Smooth muscle cell (in vitro differentiated cells): ENCODE data around the gene MAML2. TPM values are rescaled to one million over a fixed set of nuclear protein-coding genes. Genes with fewer than 3 reads are reported as not detected.

Experiments
- DNase-seq: peaks from one replicate; lab custom pipeline; 2025; ENCODE audit not compliant: unreplicated experiment; lab: John Stamatoyannopoulos, UW
- H2AFZ ChIP-seq: fragments of 200-600 bp; sonication (generic); 2 replicates; pipeline ENCODE4 v1.6.0; 2016; ENCODE audit warnings: antibody characterized with exemption, low read depth, mild to moderate bottlenecking
- H3F3A ChIP-seq: fragments of 200-600 bp; sonication (generic); 2 replicates; pipeline ENCODE4 v1.6.0; 2017; ENCODE audit warnings: antibody characterized with exemption, low read depth
- H3K27ac ChIP-seq: fragments of 200-600 bp; sonication (generic); 2 replicates; pipeline ENCODE4 v1.5.1; 2016; ENCODE audit warnings: low read depth, mild to moderate bottlenecking
- H3K27me3 ChIP-seq: fragments of 200-600 bp; sonication (generic); 2 replicates; pipeline ENCODE4 v1.6.1; 2016; ENCODE audit warnings: low read depth, mild to moderate bottlenecking
- H3K36me3 ChIP-seq: fragments of 200-600 bp; sonication (generic); 2 replicates; pipeline ENCODE4 v1.5.1; 2016; ENCODE audit warnings: low read depth
- H3K4me1 ChIP-seq: fragments of 200-600 bp; sonication (generic); 2 replicates; pipeline ENCODE4 v1.5.1; 2016; ENCODE audit warnings: low read depth
- H3K4me2 ChIP-seq: fragments of 200-600 bp; sonication (generic); 2 replicates; pipeline ENCODE4 v1.6.0; 2016; ENCODE audit warnings: mild to moderate bottlenecking
- H3K4me3 ChIP-seq: fragments of 200-600 bp; sonication (generic); 2 replicates; pipeline ENCODE4 v1.5.1; 2016; ENCODE audit warnings: mild to moderate bottlenecking
- H3K79me2 ChIP-seq: fragments of 200-600 bp; sonication (generic); 2 replicates; pipeline ENCODE4 v1.6.0; 2016; ENCODE audit warnings: low read depth, mild to moderate bottlenecking
- H3K9ac ChIP-seq: fragments of 200-600 bp; sonication (generic); 2 replicates; pipeline ENCODE4 v1.6.0; 2016; ENCODE audit warnings: low read depth
- H3K9me3 ChIP-seq: fragments of 200-600 bp; sonication (generic); replicated peaks from 2 replicates; pipeline ENCODE4 v1.5.1; 2016; ENCODE audit warnings: low read depth
- H4K20me1 ChIP-seq: fragments of 200-600 bp; sonication (generic); 2 replicates; pipeline ENCODE4 v1.6.0; 2016; ENCODE audit warnings: low read depth
- WGBS: methylation state at CpG from one replicate; pipeline ENCODE4 v1.1.7; 2016; ENCODE audit warnings: low lambda C conversion rate; 5-methylcytosine and 5-hydroxymethylcytosine counted together
- polyA plus RNA-seq: library from polyadenylated mRNA; unstranded; fragments of >200 nt; fragmentation: Nextera tagmentation; extraction: Ambion mirVana; gene quantifications from 2 replicates; pipeline ENCODE4 v1.2.1, GENCODE V29; 2016
- total RNA-seq: library from RNA; depleted of rRNA; stranded (reverse); fragments of >200 nt; gene quantifications from 2 replicates; pipeline ENCODE4 v1.2.3, GENCODE V29; 2014
- TF ChIP-seq, protein P1 (sequence below): fragments of 200-600 bp; sonication (generic); IDR thresholded peaks from 2 replicates; pipeline ENCODE4 v1.5.1; 2017; ENCODE audit warnings: borderline replicate concordance, mild to moderate bottlenecking, antibody characterized with exemption; ENCODE audit not compliant: insufficient read depth, poor library complexity, severe bottlenecking

Gene MAML2
- total and polyA plus RNA-seq, 2 experiments from 2014 or later: 8.7 to 52.4 TPM

DNA sequence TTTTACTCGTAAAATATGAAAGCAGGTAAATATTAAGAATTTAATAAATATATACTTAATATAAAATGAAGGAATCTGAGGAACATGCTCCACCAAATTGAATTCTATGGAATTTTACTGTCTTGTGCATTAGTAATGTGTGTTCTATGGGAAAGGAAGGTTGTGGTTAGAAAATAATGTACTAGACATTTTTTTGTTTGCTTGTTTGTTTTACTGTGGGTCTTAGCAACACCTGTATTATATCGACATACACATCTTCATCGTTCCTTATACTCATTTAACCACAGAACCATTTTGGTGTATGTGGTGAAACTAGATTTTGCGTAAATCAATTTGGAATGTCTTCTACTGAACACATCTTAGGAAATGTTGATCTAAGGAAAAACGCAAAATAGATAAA is 304.9 kb downstream of the MAML2 start:
- Histone ChIP-seq H3K36me3 (no peaks in the 10 kb centered on the region), H4K20me1 (peaks cover 9% of the 10 kb centered on the region), H3K4me2 (peak overlapping the region; percentile 79), H3K79me2 (peaks cover 43% of the 10 kb centered on the region), H3K27ac (peak overlapping the region; percentile 97), H3F3A (peaks cover 4% of the 10 kb centered on the region), H3K9me3 (no peaks in the 10 kb centered on the region), H3K4me3 (peak overlapping the region; percentile 27), H3K4me1 (no peaks in the 10 kb centered on the region), H3K27me3 (no peaks in the 10 kb centered on the region), H2AFZ (no peak overlapping the region), H3K9ac (peak overlapping the region; percentile 92)
- no peak for DNase-seq
- 76% methylated on average over 5 of the region's 5 CpGs for WGBS
- TF ChIP-seq, protein P1, sequence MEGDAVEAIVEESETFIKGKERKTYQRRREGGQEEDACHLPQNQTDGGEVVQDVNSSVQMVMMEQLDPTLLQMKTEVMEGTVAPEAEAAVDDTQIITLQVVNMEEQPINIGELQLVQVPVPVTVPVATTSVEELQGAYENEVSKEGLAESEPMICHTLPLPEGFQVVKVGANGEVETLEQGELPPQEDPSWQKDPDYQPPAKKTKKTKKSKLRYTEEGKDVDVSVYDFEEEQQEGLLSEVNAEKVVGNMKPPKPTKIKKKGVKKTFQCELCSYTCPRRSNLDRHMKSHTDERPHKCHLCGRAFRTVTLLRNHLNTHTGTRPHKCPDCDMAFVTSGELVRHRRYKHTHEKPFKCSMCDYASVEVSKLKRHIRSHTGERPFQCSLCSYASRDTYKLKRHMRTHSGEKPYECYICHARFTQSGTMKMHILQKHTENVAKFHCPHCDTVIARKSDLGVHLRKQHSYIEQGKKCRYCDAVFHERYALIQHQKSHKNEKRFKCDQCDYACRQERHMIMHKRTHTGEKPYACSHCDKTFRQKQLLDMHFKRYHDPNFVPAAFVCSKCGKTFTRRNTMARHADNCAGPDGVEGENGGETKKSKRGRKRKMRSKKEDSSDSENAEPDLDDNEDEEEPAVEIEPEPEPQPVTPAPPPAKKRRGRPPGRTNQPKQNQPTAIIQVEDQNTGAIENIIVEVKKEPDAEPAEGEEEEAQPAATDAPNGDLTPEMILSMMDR: no peak

DNA sequence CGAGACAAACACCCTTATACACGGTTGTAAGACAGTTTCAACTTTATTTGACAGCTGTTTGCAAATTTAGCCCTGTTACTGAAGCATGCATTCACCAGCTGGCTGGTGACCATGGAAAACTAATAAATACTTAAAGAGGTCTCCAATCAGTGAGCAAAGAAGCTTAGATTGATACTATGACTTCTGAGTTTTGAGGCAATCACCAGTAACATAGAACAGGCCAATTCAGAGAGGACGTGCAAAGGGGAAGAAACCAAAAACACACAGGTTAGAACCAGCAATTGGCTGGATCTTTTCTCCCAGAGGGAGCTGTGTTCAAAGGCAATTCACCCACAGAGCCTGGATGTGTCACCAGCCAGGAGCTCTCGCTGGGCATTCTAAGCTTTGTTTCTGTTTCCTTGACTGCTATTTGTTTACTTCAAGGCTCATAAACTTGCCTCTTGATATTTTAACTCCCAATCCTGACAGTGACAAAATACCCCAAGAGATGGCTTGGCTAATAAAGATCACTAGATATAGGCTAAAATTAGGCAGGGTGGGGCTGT is 305.5 kb downstream of the MAML2 start:
- H2AFZ ChIP-seq: no peak overlapping the region
- no peaks in the 10 kb centered on the region for H3K4me1 ChIP-seq
- peak overlapping the region; percentile 97 for H3K27ac ChIP-seq
- no peaks in the 10 kb centered on the region for H3K9me3 ChIP-seq
- H3K27me3 ChIP-seq: no peaks in the 10 kb centered on the region
- no peaks in the 10 kb centered on the region for H3K36me3 ChIP-seq
- peak overlapping the region; percentile 27 for H3K4me3 ChIP-seq
- TF ChIP-seq, protein P1: no peak
- peak overlapping the region; percentile 79 for H3K4me2 ChIP-seq
- H4K20me1 ChIP-seq: peaks cover 9% of the 10 kb centered on the region
- peak overlapping the region; percentile 92 for H3K9ac ChIP-seq
- 17% methylated on average over 4 of the region's 4 CpGs for whole genome bisulfite sequencing
- no peak for DNase-seq
- peaks cover 4% of the 10 kb centered on the region for H3F3A ChIP-seq
- H3K79me2 ChIP-seq: peaks cover 37% of the 10 kb centered on the region

DNA sequence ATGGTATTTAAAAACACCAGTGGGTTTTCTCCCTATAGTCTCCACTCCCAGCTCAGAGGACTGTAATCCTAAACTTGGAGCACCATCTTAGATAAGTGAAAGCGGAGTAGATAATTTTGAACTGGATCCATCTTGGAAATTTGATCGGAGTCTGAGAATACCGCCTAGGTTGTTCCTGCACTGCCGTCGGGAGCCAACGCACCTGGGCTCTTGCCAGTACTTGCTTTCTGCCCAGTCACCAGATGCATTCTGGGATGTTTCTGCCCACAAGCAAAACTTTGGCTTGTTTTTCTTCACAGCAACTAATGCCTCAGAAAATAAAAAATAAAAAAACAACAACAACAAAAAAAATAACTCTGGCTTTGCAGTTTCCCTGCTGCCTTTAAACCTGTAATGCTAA is 306.1 kb downstream of the MAML2 start:
- H3F3A ChIP-seq: peaks cover 4% of the 10 kb centered on the region
- H3K9ac ChIP-seq: peak overlapping the region; percentile 92
- H3K27me3 ChIP-seq: no peaks in the 10 kb centered on the region
- TF ChIP-seq, protein P1: no peak
- no peaks in the 10 kb centered on the region for H3K4me1 ChIP-seq
- H3K27ac ChIP-seq: peak overlapping the region; percentile 97
- H3K4me2 ChIP-seq: peak overlapping the region; percentile 79
- 89% methylated on average over 6 of the region's 6 CpGs for WGBS
- H3K9me3 ChIP-seq: no peaks in the 10 kb centered on the region
- H2AFZ ChIP-seq: no peak overlapping the region
- no peak overlapping the region for H3K4me3 ChIP-seq
- H3K79me2 ChIP-seq: peaks cover 38% of the 10 kb centered on the region
- DNase-seq: no peak
- H3K36me3 ChIP-seq: no peaks in the 10 kb centered on the region
- H4K20me1 ChIP-seq: peaks cover 9% of the 10 kb centered on the region

DNA sequence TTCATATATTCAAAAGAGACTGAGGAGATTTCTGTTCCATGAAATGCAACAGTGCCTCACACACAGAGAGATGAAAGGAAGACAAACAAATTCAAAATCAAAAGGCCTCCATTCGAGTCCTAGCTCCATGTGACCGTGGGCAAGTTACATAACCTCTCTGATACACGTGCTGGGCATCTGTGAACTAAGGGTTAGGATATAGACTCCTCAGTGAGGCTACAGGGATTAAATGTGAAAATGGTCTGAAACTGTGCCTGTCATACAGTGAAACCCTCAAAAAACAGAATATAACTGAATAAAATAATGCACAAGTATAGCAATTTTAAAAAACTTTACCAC is 307.3 kb downstream of the MAML2 start:
- H3K4me3 ChIP-seq: no peak overlapping the region
- H3K4me2 ChIP-seq: no peak overlapping the region
- peak overlapping the region; percentile 92 for H3K9ac ChIP-seq
- H4K20me1 ChIP-seq: peaks cover 9% of the 10 kb centered on the region
- no peak overlapping the region for H2AFZ ChIP-seq
- peaks cover 47% of the 10 kb centered on the region for H3K79me2 ChIP-seq
- no peak for DNase-seq
- peak overlapping the region; percentile 97 for H3K27ac ChIP-seq
- H3K36me3 ChIP-seq: no peaks in the 10 kb centered on the region
- no peaks in the 10 kb centered on the region for H3K4me1 ChIP-seq
- WGBS: 72% methylated on average over 3 of the region's 3 CpGs
- no peaks in the 10 kb centered on the region for H3K9me3 ChIP-seq
- TF ChIP-seq, protein P1: no peak
- H3K27me3 ChIP-seq: no peaks in the 10 kb centered on the region
- H3F3A ChIP-seq: peaks cover 4% of the 10 kb centered on the region
